Measurements from ENCODE around the gene DNAJB8. TPM values are rescaled to one million over a fixed set of nuclear protein-coding genes. Genes with fewer than 3 reads are reported as not detected.

Gene DNAJB8
- total and polyA plus RNA-seq, 9 of the 15 experiments (the other 6 are each of a cell fraction or from before 2014, with no cell fraction given), result not detected

DNA sequence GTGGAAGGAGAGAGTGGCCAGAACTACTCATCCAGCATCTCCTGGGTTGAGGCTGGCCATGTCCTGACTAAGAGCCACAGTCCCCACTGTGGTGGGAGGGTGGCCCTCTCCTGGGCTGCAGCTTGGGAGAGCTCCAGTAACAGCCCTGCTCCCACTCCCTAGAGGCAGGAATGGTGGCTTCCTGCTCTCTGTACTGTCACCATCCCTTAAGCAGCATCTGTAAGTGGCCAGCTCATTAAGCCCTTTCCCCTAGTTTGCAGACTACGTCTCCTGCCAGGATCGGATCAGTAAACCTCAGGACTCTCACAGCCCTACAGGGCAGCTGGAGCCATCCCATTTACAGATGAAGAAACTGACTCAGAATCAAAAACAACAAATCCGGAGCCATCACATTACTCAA is 30.5 kb downstream of the DNAJB8 start:
- H4K20me1 ChIP-seq (replicated peaks; ENCODE audit: control insufficient read depth, insufficient read depth, low read length), result no peaks in the 10 kb centered on the region
- no peaks in the 10 kb centered on the region for H3K36me3 ChIP-seq (ENCODE audit: control insufficient read depth, insufficient read depth, low read length)
- H3K4me2 ChIP-seq (ENCODE audit: insufficient read depth, low read length), result no peak overlapping the region
- no peaks in the 10 kb centered on the region for H3K79me2 ChIP-seq (ENCODE audit: control insufficient read depth, insufficient read depth, low read length)
- H3K9me1 ChIP-seq (ENCODE audit: control insufficient read depth, insufficient read depth, low read length), result no peaks in the 10 kb centered on the region
- intact Hi-C loops (cut with micrococcal nuclease) (loop anchor here (5.0 to 10.0 kb wide), 3 partner anchors 149 to 261 kb away; no protein-coding TSS in a partner anchor), in situ Hi-C loops (cut with MboI) (no loop called here)
- ATAC-seq (no peak), DNase-seq (ENCODE audit: extremely low read depth in 1 of 4, low spot score in 3 of 4) (no peak), FAIRE-seq (no peak)
- H3K4me3 ChIP-seq, result no peak overlapping the region
- ChIA-PET CTCF (ENCODE audit: low intra/inter-chr PET ratio) (no interaction called here), POLR2A (no interaction called here)
- H3K9me3 ChIP-seq (replicated peaks; ENCODE audit: control insufficient read depth, insufficient read depth, low read depth, low read length), result no peaks in the 10 kb centered on the region
- H2AFZ ChIP-seq (ENCODE audit: low read depth, low read length), result no peak overlapping the region
- no peak overlapping the region for H3K27ac ChIP-seq (ENCODE audit: extremely low read depth, low read depth, low read length)
- H3K4me1 ChIP-seq (replicated peaks in 1 of 2; ENCODE audit: control insufficient read depth in 2 of 2, insufficient read depth in 2 of 2, low read length in 2 of 2), result peaks cover 4 to 31% of the 10 kb centered on the region in 2 experiments; a peak in 3 of 5 replicates
- BruUV-seq (replicated peaks), result no TSS peak
- peaks cover 2 to 13% of the 10 kb centered on the region in 2 experiments; a peak in 3 of 5 replicates for H3K27me3 ChIP-seq (ENCODE audit: control insufficient read depth in 2 of 2, insufficient read depth in 2 of 2, low read length in 2 of 2)
- peak overlapping the region in 1 of 2 experiments; percentile 67; a peak in 1 of 4 replicates for H3K9ac ChIP-seq (ENCODE audit: insufficient read depth in 1 of 2, low read depth in 2 of 2, low read length in 2 of 2)
- WGBS (ENCODE audit: insufficient coverage, low coverage, missing lambda C conversion rate), result 59% methylated on average over 3 of the region's 3 CpGs
- no peak for TF ChIP-seq ZNF583 (CRISPR knock-in tag; IDR thresholded peaks at IDR 0.05)
- TF ChIP-seq RBM15 (IDR thresholded peaks at IDR 0.05; ENCODE audit: insufficient read depth, low read length), result no peak
- no peak for TF ChIP-seq SP1 (CRISPR knock-in tag; IDR thresholded peaks at IDR 0.05)
- TF ChIP-seq PRMT5 (CRISPR knock-in tag; IDR thresholded peaks at IDR 0.05), result no peak

DNA sequence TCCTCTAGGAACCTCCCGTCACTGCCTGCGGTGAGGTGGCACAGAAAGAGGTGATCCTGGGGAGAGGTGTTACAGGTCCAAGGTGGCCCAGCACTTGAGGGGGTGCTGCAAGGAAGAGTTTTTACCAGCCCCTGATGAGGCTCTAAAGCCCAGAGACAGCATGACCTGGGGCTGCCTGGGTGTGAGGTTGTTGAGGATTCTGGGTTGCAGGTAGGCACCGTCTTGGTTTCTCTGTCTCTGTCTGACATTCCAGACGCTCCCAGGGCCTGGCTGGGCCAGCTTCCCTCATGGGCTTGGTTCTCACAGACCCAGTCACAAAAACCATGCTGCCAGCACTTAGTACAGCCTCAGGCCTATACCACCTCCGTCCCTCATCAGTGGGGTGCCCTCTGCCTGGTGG is 31.1 kb downstream of the DNAJB8 start:
- Histone ChIP-seq H3K9ac (ENCODE audit: insufficient read depth in 1 of 2, low read depth in 2 of 2, low read length in 2 of 2) (peak overlapping the region in 1 of 2 experiments; percentile 67; a peak in 1 of 4 replicates), H3K4me2 (ENCODE audit: insufficient read depth, low read length) (no peak overlapping the region), H3K27ac (ENCODE audit: extremely low read depth, low read depth, low read length) (no peak overlapping the region), H3K79me2 (ENCODE audit: control insufficient read depth, insufficient read depth, low read length) (no peaks in the 10 kb centered on the region), H3K9me1 (ENCODE audit: control insufficient read depth, insufficient read depth, low read length) (no peaks in the 10 kb centered on the region), H3K27me3 (ENCODE audit: control insufficient read depth in 2 of 2, insufficient read depth in 2 of 2, low read length in 2 of 2) (peaks cover 2 to 7% of the 10 kb centered on the region in 2 experiments; a peak in 1 of 5 replicates), H3K36me3 (ENCODE audit: control insufficient read depth, insufficient read depth, low read length) (no peaks in the 10 kb centered on the region), H2AFZ (ENCODE audit: low read depth, low read length) (no peak overlapping the region), H3K4me1 (replicated peaks in 1 of 2; ENCODE audit: control insufficient read depth in 2 of 2, insufficient read depth in 2 of 2, low read length in 2 of 2) (peaks cover 4 to 34% of the 10 kb centered on the region in 2 experiments; a peak in 3 of 5 replicates), H4K20me1 (replicated peaks; ENCODE audit: control insufficient read depth, insufficient read depth, low read length) (no peaks in the 10 kb centered on the region), H3K4me3 (no peak overlapping the region), H3K9me3 (replicated peaks; ENCODE audit: control insufficient read depth, insufficient read depth, low read depth, low read length) (no peaks in the 10 kb centered on the region)
- FAIRE-seq (no peak), ATAC-seq (no peak), DNase-seq (ENCODE audit: extremely low read depth in 1 of 4, low spot score in 3 of 4) (no peak)
- no TSS peak for BruUV-seq (replicated peaks)
- intact Hi-C loops (cut with micrococcal nuclease) (loop anchor here (5.0 to 10.0 kb wide), 3 partner anchors 149 to 261 kb away; no protein-coding TSS in a partner anchor), in situ Hi-C loops (cut with MboI) (no loop called here)
- CTCF ChIA-PET (ENCODE audit: low intra/inter-chr PET ratio), result no interaction called here
- POLR2A ChIA-PET, result interaction anchor here (0.7 kb wide), 1 partner anchor 218 kb away, joined by 4 read pairs; no protein-coding TSS in a partner anchor
- 92% methylated on average over 2 of the region's 5 CpGs for WGBS (ENCODE audit: insufficient coverage, low coverage, missing lambda C conversion rate)
- TF ChIP-seq GABPA (tag; conservative IDR thresholded peaks at IDR 0.05; ENCODE audit: low read depth) (no peak), POLR2B (IDR thresholded peaks at IDR 0.05; ENCODE audit: low read depth, partially characterized antibody) (no peak), IRF2 (CRISPR knock-in tag; IDR thresholded peaks at IDR 0.05) (no peak), RBM34 (IDR thresholded peaks at IDR 0.05; ENCODE audit: borderline replicate concordance, insufficient read depth, low read length) (no peak), KDM2B (CRISPR knock-in tag; IDR thresholded peaks at IDR 0.05) (no peak), STAG1 (CRISPR knock-in tag; IDR thresholded peaks at IDR 0.05; ENCODE audit: borderline replicate concordance) (no peak)
- TF ChIP-seq, protein P1, sequence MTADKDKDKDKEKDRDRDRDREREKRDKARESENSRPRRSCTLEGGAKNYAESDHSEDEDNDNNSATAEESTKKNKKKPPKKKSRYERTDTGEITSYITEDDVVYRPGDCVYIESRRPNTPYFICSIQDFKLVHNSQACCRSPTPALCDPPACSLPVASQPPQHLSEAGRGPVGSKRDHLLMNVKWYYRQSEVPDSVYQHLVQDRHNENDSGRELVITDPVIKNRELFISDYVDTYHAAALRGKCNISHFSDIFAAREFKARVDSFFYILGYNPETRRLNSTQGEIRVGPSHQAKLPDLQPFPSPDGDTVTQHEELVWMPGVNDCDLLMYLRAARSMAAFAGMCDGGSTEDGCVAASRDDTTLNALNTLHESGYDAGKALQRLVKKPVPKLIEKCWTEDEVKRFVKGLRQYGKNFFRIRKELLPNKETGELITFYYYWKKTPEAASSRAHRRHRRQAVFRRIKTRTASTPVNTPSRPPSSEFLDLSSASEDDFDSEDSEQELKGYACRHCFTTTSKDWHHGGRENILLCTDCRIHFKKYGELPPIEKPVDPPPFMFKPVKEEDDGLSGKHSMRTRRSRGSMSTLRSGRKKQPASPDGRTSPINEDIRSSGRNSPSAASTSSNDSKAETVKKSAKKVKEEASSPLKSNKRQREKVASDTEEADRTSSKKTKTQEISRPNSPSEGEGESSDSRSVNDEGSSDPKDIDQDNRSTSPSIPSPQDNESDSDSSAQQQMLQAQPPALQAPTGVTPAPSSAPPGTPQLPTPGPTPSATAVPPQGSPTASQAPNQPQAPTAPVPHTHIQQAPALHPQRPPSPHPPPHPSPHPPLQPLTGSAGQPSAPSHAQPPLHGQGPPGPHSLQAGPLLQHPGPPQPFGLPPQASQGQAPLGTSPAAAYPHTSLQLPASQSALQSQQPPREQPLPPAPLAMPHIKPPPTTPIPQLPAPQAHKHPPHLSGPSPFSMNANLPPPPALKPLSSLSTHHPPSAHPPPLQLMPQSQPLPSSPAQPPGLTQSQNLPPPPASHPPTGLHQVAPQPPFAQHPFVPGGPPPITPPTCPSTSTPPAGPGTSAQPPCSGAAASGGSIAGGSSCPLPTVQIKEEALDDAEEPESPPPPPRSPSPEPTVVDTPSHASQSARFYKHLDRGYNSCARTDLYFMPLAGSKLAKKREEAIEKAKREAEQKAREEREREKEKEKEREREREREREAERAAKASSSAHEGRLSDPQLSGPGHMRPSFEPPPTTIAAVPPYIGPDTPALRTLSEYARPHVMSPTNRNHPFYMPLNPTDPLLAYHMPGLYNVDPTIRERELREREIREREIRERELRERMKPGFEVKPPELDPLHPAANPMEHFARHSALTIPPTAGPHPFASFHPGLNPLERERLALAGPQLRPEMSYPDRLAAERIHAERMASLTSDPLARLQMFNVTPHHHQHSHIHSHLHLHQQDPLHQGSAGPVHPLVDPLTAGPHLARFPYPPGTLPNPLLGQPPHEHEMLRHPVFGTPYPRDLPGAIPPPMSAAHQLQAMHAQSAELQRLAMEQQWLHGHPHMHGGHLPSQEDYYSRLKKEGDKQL (CRISPR knock-in tag; IDR thresholded peaks at IDR 0.05; ENCODE audit: borderline replicate concordance), result no peak

Data from K562 (cell line).